GM12892 (cell line): ENCODE measurements around the gene UBASH3B.
"Not testable (repeated sequence)": the region's sequence is repeated elsewhere in the genome, so short reads cannot be mapped to it uniquely, and the experiment has no call there.

ENCODE experiments used
- DNase-seq: peaks from one replicate; pipeline ENCODE4 v3.0.0; 2011; ENCODE audit not compliant: insufficient read length
- FAIRE-seq: peaks from 2 replicates; lab custom pipeline; 2011; peaks lifted over from hg19 to GRCh38; lab: Jason Lieb, UNC
- POLR2A ChIP-seq: IDR thresholded peaks from 2 replicates; pipeline ENCODE4 v1.6.1; 2011; ENCODE audit warnings: low read depth, low read length, control low read depth
- POLR2AphosphoS5 ChIP-seq: IDR thresholded peaks from 2 replicates; pipeline ENCODE4 v1.6.1; 2011; ENCODE audit warnings: low read depth, low read length, control low read depth
- TAF1 ChIP-seq: IDR thresholded peaks from 2 replicates; pipeline ENCODE4 v1.6.1; 2011; ENCODE audit warnings: low read depth, mild to moderate bottlenecking, control low read depth, low read length, borderline replicate concordance

The UBASH3B gene

DNA sequence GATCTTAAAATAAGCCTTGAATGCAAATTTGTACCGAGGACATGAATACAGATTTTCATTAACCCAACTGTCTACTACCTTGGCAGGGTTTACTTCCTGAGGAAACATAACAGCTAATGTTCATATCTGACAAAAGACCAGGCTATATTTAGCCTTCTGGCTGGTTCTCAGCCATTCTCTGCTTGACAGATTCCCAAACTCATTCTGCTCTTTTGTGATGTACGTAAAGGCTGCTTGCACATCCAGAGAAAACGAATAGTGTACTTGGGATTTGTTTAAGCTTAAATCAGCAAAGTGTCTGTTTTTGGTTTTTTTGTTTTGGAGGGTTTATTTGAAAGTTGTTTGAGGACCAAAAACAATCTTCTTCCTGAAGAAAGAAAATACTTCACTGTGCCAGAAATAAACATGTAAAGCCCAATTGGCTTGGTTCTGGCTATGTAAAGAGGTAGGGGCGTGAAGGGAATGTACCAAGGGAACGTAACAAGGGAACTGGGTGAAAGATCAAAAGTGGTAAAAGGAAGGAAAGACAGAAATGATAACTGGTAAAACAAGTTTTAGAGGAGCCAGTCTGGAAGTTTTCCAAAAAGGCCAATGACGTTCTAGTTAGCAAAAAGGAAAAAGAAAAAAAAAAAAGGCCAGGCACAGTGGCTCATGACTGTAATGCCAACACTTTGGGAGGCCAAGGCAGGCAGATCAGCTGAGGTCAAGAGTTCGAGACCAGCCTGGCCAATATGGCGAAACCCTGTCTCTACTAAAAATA, 161.4 kb downstream of the UBASH3B start:
- DNase-seq, result no peak
- TF ChIP-seq TAF1 (no peak), POLR2AphosphoS5 (no peak), POLR2A (no peak)
- peak; percentile 89 for FAIRE-seq

DNA sequence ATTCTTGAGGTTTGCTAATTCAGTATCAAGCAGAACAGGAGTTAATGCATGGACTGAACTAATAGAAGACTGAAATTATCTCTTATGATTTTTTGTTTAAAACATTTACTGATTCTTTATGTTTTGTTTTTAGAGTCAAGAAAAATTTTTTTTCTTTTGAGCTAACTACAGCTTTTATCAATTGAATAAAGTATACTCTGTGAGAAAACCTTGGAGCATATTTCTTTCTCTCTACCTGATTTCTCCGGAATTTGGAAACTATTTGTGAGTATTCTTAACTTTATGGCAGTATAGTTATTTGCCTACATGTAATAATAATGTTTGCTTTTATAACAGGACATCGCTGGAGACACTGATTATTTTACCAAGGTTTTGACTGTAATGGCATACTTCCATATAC, 164.6 kb downstream of the UBASH3B start:
- DNase-seq (no peak), FAIRE-seq (no peak)
- TF ChIP-seq POLR2A, result no peak
- TF ChIP-seq POLR2AphosphoS5, result no peak
- TF ChIP-seq TAF1, result no peak

DNA sequence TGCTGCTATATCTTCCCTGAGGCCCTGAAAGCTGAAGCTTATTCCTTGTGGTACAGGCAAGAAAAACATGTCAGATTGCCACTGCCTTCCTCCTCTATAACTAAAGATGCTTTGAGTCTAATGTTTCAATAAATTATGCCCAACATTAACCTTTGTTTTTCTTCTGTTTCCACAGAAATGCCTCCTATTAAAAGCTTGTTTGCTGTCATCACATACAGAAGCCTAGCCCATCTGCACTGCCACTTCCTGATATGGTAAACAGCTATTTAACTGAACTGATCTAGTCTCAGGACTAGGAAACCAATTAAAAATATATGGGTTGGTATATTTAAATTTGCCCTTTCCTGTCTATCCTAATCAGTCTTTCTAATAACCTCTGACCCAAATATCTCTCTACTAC, 165.6 kb downstream of the UBASH3B start:
- TF ChIP-seq POLR2A, result no peak
- no peak for TF ChIP-seq TAF1
- DNase-seq (no peak), FAIRE-seq (no peak)

DNA sequence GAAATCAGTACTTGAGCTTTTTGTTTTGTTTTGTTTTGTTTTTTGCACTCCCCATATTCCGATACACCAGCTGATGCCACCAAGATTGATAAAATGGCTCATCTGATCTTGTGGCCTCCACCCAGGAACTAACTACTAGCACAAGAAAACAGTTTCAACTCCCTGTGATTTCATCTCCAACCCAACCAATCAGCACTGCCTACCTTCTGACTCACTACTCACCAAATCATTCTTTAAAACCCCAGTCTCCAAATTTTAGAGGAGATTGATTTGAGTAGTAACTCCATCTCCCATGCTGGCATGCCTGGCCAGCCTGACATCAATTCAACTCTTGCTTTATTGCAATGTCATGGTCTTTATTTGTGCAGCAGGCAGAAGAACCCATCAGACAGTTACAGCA, 166.7 kb downstream of the UBASH3B start:
- FAIRE-seq (no peak), DNase-seq (no peak)
- TF ChIP-seq POLR2A (no peak), TAF1 (no peak), POLR2AphosphoS5 (no peak)

DNA sequence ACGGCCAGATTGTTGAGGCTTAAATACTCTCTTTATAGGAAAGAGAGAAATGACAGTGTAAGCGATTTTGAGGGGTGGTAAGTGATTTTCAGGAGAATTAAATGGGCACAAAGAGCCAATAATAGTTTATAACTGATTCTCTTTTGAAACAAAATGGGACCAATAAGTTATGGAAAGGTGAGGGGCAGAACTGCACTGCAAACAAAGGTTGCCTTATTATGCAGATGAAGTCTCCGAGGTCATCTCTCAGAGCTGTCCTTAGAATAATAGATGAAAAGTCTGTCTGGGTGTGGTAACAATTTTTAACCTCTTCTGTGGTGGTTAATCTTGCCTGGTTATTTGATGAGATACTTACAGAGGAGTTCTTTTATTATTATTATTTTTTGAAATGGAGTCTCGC, 168.0 kb downstream of the UBASH3B start:
- DNase-seq (no peak), FAIRE-seq (no peak)
- TF ChIP-seq POLR2A, result no peak
- no peak for TF ChIP-seq TAF1
- TF ChIP-seq POLR2AphosphoS5, result no peak

DNA sequence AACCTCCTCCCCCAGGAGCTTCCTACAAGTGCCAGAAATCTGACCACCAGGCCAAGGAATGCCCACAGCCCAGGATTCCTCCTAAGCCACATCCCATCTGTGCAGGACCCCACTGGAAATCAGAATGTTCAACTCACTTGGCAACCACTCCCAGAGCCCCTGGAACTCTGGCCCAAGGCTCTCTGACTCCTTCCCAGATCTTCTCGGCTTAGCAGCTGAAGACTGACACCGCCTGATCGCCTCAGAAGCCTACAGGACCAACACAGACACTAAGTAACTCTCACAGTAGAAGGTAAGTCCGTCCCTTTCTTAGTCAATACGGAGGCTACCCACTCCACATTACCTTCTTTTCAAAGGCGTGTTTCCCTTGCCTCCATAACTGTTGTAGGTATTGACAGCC, 173.8 kb downstream of the UBASH3B start:
- not testable (repeated sequence) for DNase-seq, FAIRE-seq

DNA sequence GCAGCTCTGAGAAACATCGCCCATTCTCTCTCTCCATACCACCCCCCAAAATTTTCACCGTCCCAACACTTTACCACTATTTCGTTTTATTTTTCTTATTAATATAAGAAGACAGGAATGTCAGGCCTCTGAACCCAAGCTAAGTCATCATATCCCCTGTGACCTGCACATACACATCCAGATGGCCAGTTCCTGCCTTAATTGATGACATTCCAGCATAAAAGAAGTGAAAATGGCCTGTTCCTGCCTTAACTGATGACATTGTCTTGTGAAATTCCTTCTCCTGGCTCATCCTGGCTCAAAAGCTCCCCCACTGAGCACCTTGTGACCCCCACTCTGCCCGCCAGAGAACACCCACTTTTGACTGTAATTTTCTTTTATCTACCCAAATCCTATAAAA, 176.8 kb downstream of the UBASH3B start:
- not testable (repeated sequence) for FAIRE-seq, DNase-seq

DNA sequence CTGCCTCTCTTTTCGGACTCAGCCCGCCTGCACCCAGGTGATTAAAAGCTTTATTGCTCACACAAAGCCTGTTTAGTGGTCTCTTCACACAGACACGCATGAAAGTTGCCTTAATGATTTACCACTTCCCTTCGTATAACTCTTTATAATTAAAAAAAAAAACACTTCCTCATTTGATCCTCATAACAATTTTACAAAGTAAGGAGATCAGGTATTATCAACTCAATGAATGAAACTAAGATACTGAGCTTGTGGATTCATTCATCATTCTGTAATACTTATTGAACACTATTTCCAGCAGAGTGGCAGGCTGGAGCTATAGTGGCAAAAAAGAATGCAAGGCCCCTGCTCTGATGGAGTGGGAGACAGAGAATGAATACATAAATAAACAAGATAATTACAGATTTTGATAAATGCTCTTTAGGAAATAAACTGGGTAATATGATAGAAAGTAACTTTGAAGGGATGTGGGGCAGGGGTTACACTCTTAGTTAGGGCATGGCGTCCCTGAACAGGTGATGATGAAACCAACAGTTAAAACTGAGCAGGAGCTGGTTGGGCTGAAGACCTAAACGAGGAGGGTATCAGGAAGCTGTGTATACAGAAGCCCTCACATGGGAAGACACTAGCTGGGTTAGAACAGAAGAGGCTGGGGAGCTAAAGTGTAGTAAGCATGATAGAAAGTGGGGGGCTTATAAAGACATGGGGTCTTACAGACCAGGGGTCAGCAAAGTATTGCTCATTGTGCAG, 177.4 kb downstream of the UBASH3B start:
- TF ChIP-seq POLR2AphosphoS5 (no peak), POLR2A (no peak)

DNA sequence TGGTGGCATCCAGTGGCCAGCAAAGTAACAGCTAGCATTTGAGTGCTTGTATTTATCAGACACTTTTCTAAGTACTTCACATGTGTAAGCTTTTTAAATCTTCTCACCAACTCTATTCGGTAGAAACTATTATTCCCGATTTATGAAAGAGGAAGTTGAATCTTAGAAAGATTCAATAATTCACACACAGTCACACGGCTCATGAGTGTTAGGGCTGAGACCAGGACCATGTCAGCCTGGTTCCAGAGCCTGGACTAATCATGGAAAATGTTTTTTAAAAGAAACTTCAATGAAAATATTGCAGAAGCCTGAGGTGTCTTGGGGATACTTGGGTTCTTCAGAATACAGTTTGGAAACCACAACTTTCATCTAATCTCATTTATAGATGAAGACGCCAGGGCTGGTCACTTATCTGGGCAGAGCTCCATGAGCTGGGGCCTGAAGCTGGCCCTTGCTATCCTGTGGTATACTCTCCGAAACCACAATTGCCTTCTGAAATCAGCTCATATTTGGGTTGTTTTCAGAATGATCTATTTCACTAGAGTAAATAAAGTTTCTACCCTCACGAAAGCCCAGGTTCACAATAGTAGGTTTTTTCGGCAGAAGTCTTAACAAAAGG, 178.4 kb downstream of the UBASH3B start:
- TF ChIP-seq TAF1 (no peak), POLR2AphosphoS5 (no peak)
- no peak for DNase-seq
- no peak for FAIRE-seq

More for the DNA sequence above, 177.4 kb downstream of the UBASH3B start:
- DNase-seq, result no peak
- no peak for FAIRE-seq

DNA sequence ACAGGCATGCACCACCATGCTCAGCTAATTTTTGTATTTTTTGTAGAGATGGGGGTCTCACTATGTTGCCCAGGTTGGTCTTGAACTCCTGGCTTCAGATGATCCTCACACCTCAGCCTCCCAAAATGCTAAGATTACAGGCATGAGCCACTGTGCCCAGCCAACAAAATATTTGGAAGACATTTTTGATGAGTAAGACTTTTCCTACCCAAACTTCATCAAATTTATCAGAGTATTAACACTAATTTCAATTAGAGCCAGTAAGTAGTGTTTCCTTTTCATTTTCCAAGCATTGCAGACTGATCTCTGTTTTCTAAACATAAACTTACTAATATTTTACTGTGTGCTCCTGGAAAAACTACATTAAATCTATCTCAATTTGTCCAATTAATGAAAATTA, 181.4 kb downstream of the UBASH3B start:
- FAIRE-seq (no peak), DNase-seq (no peak)
- TF ChIP-seq POLR2A (no peak), POLR2AphosphoS5 (no peak), TAF1 (no peak)

DNA sequence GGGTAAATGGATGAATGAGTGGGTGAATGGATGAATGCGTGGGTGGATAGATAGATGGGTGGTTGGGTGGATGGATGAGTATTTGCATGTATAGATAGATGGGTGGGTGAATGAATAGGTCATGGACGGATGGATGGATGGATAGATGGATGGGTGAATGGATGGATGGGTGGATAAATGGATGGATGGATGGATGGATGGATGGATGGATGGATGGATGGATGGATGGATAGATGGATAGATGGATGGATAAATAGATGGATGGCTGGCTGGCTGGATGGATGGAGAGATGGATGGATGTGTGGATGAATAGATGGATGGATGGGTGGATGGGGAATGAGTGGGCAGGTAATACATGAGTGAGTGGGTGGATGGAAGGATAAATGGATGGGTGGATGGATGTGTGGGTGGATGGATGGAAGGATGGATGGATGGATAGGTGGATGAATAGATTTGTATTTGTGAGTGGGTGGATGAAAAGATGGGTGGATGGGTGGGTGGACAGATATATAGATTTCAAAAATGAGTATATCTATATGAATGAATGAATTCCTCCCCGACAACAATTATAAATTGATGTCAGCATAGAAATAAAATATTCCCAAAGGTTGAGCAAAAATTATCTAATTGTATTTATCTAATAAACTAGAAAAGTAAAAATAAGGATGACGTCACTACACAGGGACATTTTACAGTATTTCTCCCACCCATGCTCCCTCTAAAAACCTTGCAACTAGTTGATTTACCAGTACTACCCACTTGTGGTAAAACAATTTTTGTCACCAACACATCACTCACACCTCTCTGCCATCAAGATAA, 182.2 kb downstream of the UBASH3B start:
- DNase-seq, result no peak
- no peak for TF ChIP-seq TAF1
- no peak for TF ChIP-seq POLR2AphosphoS5
- FAIRE-seq, result no peak
